HG03066 (cell line): ENCODE results near the gene MYL12B.
A peak's percentile ranks its signal among the peaks of the same experiment; 100 is the strongest.
"Not testable (repeated sequence)": the region's sequence is repeated elsewhere in the genome, so short reads cannot be mapped to it uniquely, and the experiment has no call there.

Experiments
- ATAC-seq: cut with Tn5 transposase; IDR thresholded peaks from one replicate; pipeline ENCODE4 v1.9.1; 2021; ENCODE audit warnings: low read depth; ENCODE audit not compliant: unreplicated experiment

The MYL12B gene

GRCh38 chr18:3261373-3262233, at the start of gene MYL12B:
MYL12B (plus strand) TSS chr18:3262133; CDS start chr18:3272899, 10,766 bp downstream.
- ATAC-seq = peak; percentile 80

GRCh38 chr18:3212657-3213056, 49.3 kb upstream of the MYL12B start:
- ATAC-seq = no peak

- ATAC-seq = no peak
These were observed 48.5 kb upstream of the MYL12B start for GRCh38 chr18:3213300-3214059.

- ATAC-seq = no peak
These were observed 46.9 kb upstream of the MYL12B start for GRCh38 chr18:3214855-3215637.

GRCh38 chr18:3216987-3217386, 44.9 kb upstream of the MYL12B start:
- ATAC-seq = no peak

GRCh38 chr18:3217948-3218647, 43.8 kb upstream of the MYL12B start:
- no peak for ATAC-seq

- ATAC-seq = no peak
These were observed 43.1 kb upstream of the MYL12B start for GRCh38 chr18:3218819-3219218.

- ATAC-seq = no peak
These were observed 42.7 kb upstream of the MYL12B start for GRCh38 chr18:3219241-3219630.

GRCh38 chr18:3219631-3220335, 42.1 kb upstream of the MYL12B start, which contains the start of gene MYOM1:
MYOM1 (minus strand) TSS chr18:3219968; CDS start chr18:3215223, 4,745 bp downstream.
- no peak for ATAC-seq

GRCh38 chr18:3220868-3221267, 41.1 kb upstream of the MYL12B start:
- not testable (repeated sequence) for ATAC-seq

- ATAC-seq = no peak
These were observed 40.4 kb upstream of the MYL12B start for GRCh38 chr18:3221496-3221895.

GRCh38 chr18:3223356-3223755, 38.6 kb upstream of the MYL12B start:
- ATAC-seq = no peak

- ATAC-seq = no peak
These were observed 37.7 kb upstream of the MYL12B start for GRCh38 chr18:3224223-3224622.

GRCh38 chr18:3225588-3225987, 36.3 kb upstream of the MYL12B start:
- no peak for ATAC-seq

- ATAC-seq = no peak
These were observed 35.9 kb upstream of the MYL12B start for GRCh38 chr18:3226048-3226447.

- no peak for ATAC-seq
These were observed 31.3 kb upstream of the MYL12B start for GRCh38 chr18:3230401-3231334.

- ATAC-seq = no peak
These were observed 28.9 kb upstream of the MYL12B start for GRCh38 chr18:3233004-3233403.

- ATAC-seq = no peak
These were observed 28.3 kb upstream of the MYL12B start for GRCh38 chr18:3233433-3234168.
